Suprapubic skin (tissue), 3 donors: ENCODE results near the gene GLIS1.

Source experiments
- POLR2A ChIP-seq, 2 donors: fragments of 450-650 bp; IDR thresholded peaks; one replicate each; pipeline ENCODE4 v1.6.1; 2017; ENCODE audit warnings: antibody characterized with exemption in 2 of 2, mild to moderate bottlenecking in 2 of 2, moderate library complexity in 2 of 2
- TF ChIP-seq, protein P1 (sequence below), 2 donors: fragments of 200-600 bp in 1 of 2; fragments of 450-650 bp in 1 of 2; sonication (generic) in 1 of 2; IDR thresholded peaks; one replicate each; pipeline ENCODE4 v1.5.1; 2016 to 2019; ENCODE audit warnings: antibody characterized with exemption in 2 of 2, mild to moderate bottlenecking in 1 of 2, moderate library complexity in 1 of 2

DNA sequence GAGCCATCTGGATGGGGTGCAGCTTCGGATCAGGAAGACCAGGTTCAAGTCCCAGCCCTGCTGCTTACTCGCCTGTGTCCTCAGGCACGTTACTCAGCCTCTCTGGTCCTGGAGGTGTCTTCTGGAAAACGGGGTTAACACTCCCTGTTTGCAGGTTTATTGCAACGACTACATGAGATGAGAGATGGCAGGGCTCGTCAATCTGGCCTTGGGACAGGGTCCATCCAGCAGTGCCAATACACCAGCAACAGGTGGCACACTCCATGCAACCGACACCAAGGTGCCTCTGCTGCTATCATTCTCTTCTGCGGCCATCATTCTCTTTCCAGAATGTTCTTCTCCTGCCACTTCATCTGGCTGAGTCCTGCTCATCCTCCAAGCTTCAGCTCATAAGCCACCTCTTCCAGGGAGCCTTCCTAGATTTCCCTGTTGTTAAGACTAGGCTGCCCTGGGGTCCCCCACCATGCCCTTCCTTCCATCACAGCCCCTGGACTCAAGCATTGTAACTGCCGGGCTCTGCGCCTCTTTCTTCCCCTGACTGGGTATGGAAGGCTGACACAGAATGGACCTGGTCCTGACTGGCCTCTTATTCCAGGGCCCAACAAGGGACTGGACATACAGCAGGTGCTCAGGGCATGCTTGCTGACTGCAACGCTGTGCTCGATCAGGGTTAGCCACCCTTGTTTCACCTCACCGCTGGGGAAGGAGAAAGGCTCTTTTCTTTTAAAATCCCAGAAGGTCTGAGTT lies 192.4 kb downstream of the GLIS1 start:
- TF ChIP-seq, protein P1, sequence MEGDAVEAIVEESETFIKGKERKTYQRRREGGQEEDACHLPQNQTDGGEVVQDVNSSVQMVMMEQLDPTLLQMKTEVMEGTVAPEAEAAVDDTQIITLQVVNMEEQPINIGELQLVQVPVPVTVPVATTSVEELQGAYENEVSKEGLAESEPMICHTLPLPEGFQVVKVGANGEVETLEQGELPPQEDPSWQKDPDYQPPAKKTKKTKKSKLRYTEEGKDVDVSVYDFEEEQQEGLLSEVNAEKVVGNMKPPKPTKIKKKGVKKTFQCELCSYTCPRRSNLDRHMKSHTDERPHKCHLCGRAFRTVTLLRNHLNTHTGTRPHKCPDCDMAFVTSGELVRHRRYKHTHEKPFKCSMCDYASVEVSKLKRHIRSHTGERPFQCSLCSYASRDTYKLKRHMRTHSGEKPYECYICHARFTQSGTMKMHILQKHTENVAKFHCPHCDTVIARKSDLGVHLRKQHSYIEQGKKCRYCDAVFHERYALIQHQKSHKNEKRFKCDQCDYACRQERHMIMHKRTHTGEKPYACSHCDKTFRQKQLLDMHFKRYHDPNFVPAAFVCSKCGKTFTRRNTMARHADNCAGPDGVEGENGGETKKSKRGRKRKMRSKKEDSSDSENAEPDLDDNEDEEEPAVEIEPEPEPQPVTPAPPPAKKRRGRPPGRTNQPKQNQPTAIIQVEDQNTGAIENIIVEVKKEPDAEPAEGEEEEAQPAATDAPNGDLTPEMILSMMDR (IDR thresholded peaks at IDR 0.05) = no peak
- TF ChIP-seq POLR2A (IDR thresholded peaks at IDR 0.05) = no peak
